VCaP (cell line): Measurements from ENCODE around the gene DNAJC13.

Experiments
- H3K27ac ChIP-seq: fragments of 450-650 bp; 2 replicates; pipeline ENCODE4 v1.5.1; 2017
- TF ChIP-seq, protein P1 (sequence below): fragments of 450-650 bp; conservative IDR thresholded peaks from 2 replicates; pipeline ENCODE4 v1.5.1; 2017; ENCODE audit warnings: mild to moderate bottlenecking, moderate library complexity

DNAJC13 gene

DNA sequence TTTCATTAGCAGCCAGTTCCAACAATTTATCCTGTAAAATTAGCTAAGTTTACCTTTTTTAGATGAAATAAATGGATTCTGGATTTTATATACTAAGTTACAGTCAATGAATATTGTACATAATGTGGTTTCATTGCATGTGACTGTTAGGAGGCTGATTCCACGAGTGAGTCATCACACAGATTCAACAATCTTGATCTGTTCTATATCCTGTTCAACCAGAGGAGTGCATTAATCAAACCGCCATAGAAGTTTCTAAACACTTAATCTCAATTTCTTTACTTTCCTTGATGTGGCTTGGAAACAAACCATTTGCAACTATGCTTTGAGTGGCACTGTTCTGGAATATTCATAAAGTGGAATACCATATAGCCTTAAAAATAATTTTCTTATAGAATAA, 15.3 kb downstream of the DNAJC13 start:
- no peak overlapping the region for H3K27ac ChIP-seq
- TF ChIP-seq, protein P1, sequence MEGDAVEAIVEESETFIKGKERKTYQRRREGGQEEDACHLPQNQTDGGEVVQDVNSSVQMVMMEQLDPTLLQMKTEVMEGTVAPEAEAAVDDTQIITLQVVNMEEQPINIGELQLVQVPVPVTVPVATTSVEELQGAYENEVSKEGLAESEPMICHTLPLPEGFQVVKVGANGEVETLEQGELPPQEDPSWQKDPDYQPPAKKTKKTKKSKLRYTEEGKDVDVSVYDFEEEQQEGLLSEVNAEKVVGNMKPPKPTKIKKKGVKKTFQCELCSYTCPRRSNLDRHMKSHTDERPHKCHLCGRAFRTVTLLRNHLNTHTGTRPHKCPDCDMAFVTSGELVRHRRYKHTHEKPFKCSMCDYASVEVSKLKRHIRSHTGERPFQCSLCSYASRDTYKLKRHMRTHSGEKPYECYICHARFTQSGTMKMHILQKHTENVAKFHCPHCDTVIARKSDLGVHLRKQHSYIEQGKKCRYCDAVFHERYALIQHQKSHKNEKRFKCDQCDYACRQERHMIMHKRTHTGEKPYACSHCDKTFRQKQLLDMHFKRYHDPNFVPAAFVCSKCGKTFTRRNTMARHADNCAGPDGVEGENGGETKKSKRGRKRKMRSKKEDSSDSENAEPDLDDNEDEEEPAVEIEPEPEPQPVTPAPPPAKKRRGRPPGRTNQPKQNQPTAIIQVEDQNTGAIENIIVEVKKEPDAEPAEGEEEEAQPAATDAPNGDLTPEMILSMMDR, result no peak

DNA sequence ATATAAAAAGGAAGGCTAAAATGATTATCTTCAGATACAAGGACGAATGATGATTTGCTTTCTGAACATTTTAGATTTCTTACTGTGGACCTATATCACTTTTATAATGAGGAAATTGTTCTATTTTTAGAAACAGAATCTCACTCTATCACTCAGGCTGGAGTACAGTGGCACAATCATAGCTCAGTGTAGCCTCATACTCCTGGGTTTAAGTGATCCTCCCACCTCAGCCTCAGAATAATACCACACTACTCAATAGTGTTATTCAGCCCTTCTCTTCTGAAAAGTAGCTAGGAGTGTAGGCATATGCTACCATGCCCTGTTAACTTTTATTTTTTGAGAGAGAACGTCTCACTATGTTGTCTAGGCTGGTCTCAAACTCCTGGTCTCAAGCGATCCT, 15.8 kb downstream of the DNAJC13 start:
- no peak overlapping the region for H3K27ac ChIP-seq
- TF ChIP-seq, protein P1, result no peak

DNA sequence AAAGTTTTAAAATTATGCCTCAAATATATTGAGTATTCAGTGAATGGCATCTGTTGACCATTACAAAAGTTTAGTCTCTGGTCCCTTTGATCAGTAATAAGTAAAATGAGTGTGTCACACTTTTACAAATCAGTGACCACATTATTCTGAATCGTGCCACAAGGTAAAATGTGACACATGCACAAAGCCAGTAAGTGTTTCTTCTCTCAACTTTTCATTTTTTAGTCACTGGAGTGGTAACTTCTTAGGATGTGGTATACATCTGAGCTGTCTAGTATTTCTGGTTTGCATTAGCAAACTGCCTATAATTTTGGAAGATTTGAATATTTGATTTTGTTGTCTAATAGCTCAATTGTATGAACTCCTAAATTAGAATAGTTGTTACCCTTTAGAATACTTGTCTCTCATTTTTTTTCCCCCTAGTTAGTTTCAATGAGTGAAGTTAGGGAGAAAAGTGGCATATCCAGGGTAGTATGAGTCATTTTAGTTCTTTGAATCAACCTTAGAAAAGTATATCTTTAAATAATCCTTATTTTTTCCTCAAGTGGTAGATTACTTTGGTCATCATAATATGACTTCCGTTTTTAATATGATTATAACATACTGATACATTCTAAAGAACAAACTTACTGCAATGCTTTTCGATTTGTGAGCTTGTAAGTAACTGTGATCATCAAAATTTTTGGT, 18.1 kb downstream of the DNAJC13 start:
- TF ChIP-seq, protein P1, result no peak
- H3K27ac ChIP-seq, result no peak overlapping the region

DNA sequence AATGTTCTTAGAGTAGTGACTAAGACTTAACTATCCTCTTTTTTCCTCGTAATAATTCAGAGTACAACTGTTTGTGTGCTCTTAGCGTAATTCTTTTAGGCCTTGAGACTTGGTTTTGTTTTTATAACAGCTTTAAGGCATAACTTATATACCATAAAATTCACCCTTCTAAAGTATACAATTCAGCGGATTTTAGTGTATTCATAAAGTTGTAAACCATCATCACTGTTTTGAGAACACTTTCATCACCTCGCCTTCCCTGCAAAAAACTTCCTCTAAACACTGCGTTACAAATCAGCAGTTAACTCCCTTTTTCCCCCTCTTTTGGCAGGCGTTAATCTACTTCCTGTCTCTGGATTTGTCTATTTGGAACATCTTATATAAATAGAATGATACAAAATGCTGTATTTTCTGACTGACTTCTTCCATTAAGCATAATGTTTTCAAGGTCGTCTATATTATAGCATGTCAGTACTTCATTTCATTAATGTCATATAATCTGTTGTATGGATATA, 18.7 kb downstream of the DNAJC13 start:
- H3K27ac ChIP-seq, result no peak overlapping the region
- TF ChIP-seq, protein P1, result no peak

DNA sequence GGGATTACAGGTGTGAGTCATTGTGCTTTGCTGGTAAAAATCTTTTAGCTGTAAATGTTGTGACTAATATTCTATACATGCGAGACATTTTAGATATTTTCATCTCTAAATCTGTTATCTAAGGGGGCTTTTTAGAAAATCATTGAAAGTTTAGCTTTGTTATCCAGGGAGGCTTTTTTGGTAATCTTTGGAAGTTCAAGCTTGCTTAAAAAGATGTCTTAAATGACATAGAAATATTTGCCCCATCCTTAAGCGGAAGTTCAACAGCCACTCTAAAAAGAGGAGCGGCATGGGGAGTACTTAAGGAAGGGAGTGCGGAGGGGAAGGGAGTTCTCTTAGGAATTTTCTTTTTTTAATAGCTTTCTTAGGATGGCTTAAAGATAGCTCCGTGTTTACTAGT, 26.1 kb downstream of the DNAJC13 start:
- TF ChIP-seq, protein P1, result no peak
- no peak overlapping the region for H3K27ac ChIP-seq

DNA sequence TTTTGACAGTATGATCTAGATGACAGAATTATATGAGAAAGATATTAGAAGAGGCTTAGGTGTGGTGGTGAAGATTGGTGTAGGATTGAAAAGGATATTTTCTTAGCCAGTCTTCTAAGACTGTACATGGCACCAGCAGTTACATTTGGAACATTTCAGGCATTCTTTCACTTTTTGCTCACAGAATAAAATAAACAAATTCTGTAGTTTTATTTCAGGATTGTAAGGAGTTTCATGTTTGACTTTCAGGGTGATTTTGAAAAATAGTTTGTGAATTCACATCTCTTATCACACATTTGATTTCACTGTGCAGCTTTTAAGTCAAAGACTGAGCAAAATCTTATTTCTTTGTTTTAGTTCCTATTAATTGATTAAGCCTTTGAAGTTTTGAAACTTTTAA, 27.1 kb downstream of the DNAJC13 start:
- H3K27ac ChIP-seq, result no peak overlapping the region

DNA sequence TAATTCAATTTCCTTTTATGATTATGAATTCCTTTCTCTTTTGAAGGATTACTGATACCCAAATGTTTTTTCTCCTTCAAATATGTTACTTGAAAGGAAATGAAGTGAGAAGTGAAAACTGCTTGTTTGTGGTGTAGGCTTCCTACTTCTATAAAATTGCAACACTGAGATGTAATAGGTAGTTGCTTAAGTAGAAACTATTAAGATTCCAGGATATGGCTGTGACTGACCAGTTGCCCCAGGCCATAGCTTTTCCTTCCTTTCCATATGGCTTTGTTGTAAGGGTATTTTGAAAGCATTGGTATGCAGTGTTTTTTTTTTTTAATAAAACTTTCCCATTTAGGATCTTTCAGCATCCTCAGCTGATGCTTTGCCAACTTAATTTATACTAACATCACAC, 28.5 kb downstream of the DNAJC13 start:
- no peak overlapping the region for H3K27ac ChIP-seq
- TF ChIP-seq, protein P1, result no peak

More for the DNA sequence above, 27.1 kb downstream of the DNAJC13 start:
- TF ChIP-seq, protein P1, result no peak
